GM12875 (cell line): ENCODE measurements around the gene TLNRD1.

ENCODE experiments used
- H3K4me3 ChIP-seq: one replicate; pipeline ENCODE4 v1.5.1; 2011; ENCODE audit warnings: low read depth, low read length, control low read depth
- TF ChIP-seq, protein P1 (sequence below): IDR thresholded peaks from 2 replicates; pipeline ENCODE4 v1.5.1; 2011; ENCODE audit warnings: low read depth, mild to moderate bottlenecking, control low read depth, inconsistent platforms, low read length, moderate library complexity, borderline replicate concordance; ENCODE audit not compliant: insufficient read depth

The TLNRD1 gene

DNA sequence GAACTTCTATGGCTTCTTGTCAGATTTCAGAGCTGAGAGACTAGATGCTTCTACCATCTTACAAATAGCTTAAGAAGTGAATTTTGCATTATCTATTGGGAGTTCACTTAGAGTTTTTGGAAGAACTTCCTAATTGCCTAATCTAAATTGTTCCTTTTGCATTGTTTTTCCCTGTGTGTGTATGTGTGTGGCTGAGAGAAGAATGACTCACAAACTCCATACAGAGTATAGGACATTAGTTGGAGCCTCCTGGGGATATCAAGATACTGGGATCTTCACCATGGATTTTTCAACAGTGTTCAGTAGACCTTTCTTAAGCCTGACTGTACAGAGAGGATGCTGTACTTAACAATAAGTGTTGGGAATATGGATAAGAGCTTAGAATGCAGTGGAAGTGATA lies 10.9 kb downstream of the TLNRD1 start:
- TF ChIP-seq, protein P1, sequence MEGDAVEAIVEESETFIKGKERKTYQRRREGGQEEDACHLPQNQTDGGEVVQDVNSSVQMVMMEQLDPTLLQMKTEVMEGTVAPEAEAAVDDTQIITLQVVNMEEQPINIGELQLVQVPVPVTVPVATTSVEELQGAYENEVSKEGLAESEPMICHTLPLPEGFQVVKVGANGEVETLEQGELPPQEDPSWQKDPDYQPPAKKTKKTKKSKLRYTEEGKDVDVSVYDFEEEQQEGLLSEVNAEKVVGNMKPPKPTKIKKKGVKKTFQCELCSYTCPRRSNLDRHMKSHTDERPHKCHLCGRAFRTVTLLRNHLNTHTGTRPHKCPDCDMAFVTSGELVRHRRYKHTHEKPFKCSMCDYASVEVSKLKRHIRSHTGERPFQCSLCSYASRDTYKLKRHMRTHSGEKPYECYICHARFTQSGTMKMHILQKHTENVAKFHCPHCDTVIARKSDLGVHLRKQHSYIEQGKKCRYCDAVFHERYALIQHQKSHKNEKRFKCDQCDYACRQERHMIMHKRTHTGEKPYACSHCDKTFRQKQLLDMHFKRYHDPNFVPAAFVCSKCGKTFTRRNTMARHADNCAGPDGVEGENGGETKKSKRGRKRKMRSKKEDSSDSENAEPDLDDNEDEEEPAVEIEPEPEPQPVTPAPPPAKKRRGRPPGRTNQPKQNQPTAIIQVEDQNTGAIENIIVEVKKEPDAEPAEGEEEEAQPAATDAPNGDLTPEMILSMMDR: no peak
- H3K4me3 ChIP-seq: no peak overlapping the region

DNA sequence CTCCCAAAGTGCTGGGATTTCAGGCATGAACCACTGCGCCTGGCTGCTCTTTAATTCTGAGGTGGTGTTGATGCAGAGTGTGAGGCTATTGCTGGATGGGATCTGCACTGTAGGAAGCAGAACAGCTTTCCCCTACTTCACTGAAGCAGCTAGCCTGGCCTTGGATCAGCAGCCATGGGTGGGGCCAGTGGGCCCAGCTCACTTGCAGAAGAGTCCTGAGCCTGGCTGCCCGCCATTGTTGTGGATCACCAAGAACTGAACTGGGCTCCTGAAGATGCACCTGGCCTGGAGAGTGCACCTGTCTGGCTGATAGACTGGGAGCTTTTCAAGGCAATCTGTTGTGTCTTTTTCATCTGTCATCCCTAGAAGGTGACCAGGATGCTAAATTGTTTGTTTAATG lies 11.9 kb downstream of the TLNRD1 start:
- TF ChIP-seq, protein P1: no peak
- no peak overlapping the region for H3K4me3 ChIP-seq

DNA sequence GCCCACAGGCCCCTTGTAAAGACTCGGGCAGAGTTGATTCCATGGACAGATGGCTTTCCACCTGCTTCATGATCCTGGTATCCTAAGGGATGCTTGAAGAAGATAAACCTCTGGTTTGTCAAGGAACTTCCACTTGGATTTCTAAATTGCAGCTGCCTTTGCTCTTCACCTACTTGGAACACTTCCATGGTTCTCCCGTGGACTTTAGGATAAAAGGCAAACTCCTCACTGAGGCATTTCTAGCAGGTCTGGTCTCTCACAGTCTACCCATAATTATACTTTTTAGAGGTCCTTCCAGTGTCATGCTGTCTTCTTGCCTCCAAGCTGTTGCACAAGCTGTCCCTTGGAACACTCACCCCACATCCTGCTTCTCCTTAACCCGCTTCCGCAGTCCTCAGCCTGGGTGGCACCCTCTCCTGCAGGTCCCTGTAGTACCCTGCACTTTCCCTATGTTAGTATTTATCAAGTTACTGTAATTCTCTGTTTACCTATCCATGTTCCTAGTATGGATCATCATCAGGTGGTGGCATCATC lies 12.7 kb downstream of the TLNRD1 start:
- no peak overlapping the region for H3K4me3 ChIP-seq
- TF ChIP-seq, protein P1: no peak

DNA sequence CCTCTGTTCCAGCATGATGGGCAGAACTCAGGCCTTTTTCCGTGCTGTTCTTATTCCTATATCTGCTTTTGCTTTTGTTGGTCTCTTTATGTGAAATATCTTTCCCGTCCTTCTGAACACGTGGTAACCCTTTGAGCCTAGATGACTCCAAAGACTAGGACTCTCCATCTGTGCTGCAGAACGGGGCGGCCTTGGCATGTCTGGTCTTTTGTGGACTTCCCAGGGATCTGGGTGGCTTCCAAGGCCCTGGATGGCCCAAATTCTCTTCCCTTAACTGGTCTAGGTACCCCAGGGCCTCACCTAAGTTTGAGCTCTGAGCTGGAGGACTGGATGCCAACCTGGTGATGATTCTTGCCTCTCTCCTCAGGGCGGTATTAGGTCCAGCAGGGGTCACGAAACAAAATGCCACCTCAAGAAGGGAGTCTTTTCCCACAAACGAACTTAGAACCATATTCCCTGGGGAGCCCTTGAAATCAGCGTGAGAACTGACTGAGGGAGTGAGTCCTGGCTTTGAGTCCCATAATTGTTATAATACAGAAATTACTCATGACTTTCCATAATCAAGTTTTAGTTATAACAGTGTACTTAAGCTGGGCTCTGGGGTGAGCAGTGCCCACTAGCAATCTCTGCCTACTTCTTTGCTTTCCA lies 13.8 kb downstream of the TLNRD1 start:
- TF ChIP-seq, protein P1: no peak
- H3K4me3 ChIP-seq: no peak overlapping the region

DNA sequence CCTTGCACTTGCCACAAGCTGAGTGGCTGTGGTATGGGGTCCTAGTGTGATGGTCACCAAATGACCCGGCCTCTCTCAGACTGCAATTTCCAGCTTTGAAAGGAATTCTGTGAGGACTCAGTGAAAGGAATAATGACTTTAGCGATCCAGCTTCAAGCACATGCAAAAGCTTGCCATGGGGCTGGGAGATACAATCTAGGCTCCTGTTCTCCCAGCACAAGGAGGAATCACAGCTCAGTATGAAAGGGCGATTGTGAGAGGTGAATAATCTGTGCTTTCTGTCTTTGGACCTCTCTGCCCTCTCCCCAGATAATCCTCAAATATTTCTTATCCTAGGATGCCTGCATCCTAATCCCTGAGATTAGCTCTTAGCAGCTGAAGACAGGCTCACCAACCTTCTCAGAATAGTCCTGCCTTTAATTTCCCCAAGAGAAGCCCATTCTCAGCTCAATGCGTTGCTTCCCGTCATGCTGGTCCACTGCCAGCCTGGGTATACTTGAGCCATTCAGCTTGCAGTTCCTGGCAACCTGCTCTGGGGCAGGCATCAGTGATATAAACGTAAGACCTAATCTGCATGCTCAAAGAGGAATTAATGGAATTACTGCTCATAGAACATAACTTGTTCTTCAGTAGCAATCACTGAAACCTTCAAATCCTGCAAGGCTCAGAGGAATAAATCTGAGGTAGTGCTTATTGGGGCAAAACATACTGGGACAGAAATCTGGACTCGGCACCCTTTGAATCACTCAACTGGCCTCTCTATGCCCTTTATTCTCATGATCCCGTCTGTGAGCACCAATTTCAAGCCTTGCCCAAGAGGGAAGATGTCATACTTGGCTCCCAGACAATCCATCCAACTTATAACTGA lies 15.1 kb downstream of the TLNRD1 start:
- H3K4me3 ChIP-seq: no peak overlapping the region
- TF ChIP-seq, protein P1: no peak

DNA sequence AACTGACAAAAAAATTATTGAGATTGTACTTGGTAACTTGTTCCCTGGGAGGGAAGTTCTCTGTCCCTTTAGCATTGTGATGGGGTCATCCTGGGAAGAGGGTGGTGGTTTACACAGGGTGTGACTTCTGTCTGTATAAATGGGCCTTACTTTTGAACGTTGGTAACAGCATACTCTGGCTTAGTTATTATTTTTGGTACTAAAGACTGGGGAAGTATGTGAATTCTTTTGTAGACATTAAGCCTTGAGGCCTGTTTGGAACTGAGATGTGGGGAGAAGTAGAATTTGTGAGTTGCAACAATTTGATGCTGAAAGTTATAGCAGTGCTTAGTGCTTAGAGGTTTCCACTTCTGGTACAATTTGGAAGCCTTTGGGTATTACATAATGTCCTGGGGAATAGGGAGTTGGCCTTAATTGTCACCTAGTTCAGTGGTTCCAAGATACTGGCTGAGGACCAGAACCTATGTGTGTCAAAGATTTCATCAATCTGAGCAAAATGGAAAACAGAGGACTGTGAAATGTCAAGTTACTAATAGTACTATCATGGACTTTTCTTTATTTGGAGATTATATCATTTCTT lies 15.9 kb downstream of the TLNRD1 start:
- H3K4me3 ChIP-seq: no peak overlapping the region
- TF ChIP-seq, protein P1: no peak

DNA sequence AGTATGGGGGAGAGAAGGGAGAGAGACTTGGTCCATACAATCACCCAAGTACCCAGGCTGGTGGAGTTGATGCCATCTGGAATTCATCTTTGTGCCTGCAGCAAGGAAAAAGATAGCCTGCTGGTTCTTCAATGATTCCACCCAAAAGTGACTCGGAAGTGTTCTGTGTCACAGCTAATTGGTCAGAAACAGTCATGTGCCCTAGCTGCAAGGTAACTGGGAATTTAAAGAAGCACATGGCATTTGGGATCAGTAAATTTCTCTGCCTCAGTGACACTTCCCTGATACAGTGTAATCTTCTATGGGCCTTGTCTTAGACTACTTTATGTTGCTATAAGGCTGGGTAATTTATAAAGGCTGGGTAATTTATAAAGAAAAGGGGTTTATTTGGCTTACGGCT lies 17.5 kb downstream of the TLNRD1 start:
- no peak overlapping the region for H3K4me3 ChIP-seq
- TF ChIP-seq, protein P1: no peak
